Measurements from ENCODE around the gene MFSD12.

DNA sequence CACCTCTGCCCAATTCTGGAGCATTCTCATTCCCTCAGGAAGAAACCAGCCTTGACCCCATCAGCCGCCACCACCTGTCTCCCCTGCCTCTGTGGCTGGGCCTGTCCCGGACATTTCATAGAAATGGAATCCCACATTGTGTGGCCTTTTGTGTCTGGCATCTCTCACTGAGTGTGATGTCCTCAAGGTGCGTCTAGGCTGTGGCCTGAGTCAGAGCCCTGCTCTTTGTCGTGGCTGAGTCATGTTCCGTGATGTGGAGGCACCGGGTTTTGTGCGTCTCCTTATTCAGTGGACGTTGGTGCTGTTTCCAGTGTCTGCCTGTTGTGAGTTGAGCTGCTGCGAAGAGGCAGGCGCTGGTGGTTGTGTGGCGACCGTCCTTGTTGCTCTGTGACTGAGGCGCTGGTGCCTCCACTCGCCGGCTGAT is 47.8 kb downstream of the MFSD12 start:
- TF ChIP-seq EZH2 (IDR thresholded peaks at IDR 0.05; ENCODE audit: low read depth, unreplicated experiment) (no peak), POLR2AphosphoS5 (IDR thresholded peaks at IDR 0.05; ENCODE audit: low read depth) (no peak), JUNB (IDR thresholded peaks at IDR 0.05; ENCODE audit: unreplicated experiment) (no peak), EZH2phosphoT487 (IDR thresholded peaks at IDR 0.05; ENCODE audit: unreplicated experiment) (no peak), NANOG (IDR thresholded peaks at IDR 0.05; ENCODE audit: borderline replicate concordance) (no peak), CREB1 (CRISPR knock-in tag; IDR thresholded peaks at IDR 0.05; ENCODE audit: low read depth) (no peak)
- TF ChIP-seq, protein P1, sequence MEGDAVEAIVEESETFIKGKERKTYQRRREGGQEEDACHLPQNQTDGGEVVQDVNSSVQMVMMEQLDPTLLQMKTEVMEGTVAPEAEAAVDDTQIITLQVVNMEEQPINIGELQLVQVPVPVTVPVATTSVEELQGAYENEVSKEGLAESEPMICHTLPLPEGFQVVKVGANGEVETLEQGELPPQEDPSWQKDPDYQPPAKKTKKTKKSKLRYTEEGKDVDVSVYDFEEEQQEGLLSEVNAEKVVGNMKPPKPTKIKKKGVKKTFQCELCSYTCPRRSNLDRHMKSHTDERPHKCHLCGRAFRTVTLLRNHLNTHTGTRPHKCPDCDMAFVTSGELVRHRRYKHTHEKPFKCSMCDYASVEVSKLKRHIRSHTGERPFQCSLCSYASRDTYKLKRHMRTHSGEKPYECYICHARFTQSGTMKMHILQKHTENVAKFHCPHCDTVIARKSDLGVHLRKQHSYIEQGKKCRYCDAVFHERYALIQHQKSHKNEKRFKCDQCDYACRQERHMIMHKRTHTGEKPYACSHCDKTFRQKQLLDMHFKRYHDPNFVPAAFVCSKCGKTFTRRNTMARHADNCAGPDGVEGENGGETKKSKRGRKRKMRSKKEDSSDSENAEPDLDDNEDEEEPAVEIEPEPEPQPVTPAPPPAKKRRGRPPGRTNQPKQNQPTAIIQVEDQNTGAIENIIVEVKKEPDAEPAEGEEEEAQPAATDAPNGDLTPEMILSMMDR (conservative IDR thresholded peaks at IDR 0.05; ENCODE audit: low read depth in 2 of 2), result no peak
- TF ChIP-seq, protein P2, sequence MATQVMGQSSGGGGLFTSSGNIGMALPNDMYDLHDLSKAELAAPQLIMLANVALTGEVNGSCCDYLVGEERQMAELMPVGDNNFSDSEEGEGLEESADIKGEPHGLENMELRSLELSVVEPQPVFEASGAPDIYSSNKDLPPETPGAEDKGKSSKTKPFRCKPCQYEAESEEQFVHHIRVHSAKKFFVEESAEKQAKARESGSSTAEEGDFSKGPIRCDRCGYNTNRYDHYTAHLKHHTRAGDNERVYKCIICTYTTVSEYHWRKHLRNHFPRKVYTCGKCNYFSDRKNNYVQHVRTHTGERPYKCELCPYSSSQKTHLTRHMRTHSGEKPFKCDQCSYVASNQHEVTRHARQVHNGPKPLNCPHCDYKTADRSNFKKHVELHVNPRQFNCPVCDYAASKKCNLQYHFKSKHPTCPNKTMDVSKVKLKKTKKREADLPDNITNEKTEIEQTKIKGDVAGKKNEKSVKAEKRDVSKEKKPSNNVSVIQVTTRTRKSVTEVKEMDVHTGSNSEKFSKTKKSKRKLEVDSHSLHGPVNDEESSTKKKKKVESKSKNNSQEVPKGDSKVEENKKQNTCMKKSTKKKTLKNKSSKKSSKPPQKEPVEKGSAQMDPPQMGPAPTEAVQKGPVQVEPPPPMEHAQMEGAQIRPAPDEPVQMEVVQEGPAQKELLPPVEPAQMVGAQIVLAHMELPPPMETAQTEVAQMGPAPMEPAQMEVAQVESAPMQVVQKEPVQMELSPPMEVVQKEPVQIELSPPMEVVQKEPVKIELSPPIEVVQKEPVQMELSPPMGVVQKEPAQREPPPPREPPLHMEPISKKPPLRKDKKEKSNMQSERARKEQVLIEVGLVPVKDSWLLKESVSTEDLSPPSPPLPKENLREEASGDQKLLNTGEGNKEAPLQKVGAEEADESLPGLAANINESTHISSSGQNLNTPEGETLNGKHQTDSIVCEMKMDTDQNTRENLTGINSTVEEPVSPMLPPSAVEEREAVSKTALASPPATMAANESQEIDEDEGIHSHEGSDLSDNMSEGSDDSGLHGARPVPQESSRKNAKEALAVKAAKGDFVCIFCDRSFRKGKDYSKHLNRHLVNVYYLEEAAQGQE (IDR thresholded peaks at IDR 0.05; ENCODE audit: unreplicated experiment), result no peak

Data from GM23338 (cell line).